H1 (cell line): Measurements from ENCODE around the gene CDH26. TPM values are rescaled to one million over a fixed set of nuclear protein-coding genes. Genes with fewer than 3 reads are reported as not detected.

Experiments
- CHD1 ChIP-seq: IDR thresholded peaks from 2 replicates; pipeline ENCODE4 v1.6.1; 2012; ENCODE audit warnings: low read depth, low read length, improper control_type of control experiment
- GTF2F1 ChIP-seq: IDR thresholded peaks from 2 replicates; pipeline ENCODE4 v1.6.1; 2012; ENCODE audit warnings: low read depth, low read length, improper control_type of control experiment, borderline replicate concordance
- POLR2AphosphoS5 ChIP-seq: IDR thresholded peaks from 2 replicates; pipeline ENCODE4 v1.6.1; 2011; ENCODE audit warnings: low read depth, low read length
- RBBP5 ChIP-seq: IDR thresholded peaks from 2 replicates; pipeline ENCODE4 v1.7.1; 2012; ENCODE audit warnings: low read depth, mild to moderate bottlenecking, inconsistent platforms, low read length, moderate library complexity, borderline replicate concordance
- TAF7 ChIP-seq: optimal IDR thresholded peaks from 2 replicates; pipeline ENCODE3; 2011; ENCODE audit warnings: low read depth, mild to moderate bottlenecking, inconsistent platforms, low read length, moderate library complexity, borderline replicate concordance
- polyA plus RNA-seq, 7 experiments: library from polyadenylated mRNA; depleted of rRNA in 3 of 7; stranded (reverse) in 5 of 7; unstranded in 2 of 7; fragments of >200 nt in 5 of 7; fragments of 200-250 nt in 2 of 7; gene quantifications; 1 replicate in 5 of 7; 2 replicates in 1 of 7; 4 replicates in 1 of 7; pipeline versions ENCODE4 v1.2.1 to v1.2.3, GENCODE V29; 2011 to 2013; ENCODE audit warnings: missing spikeins in 2 of 7, mixed read lengths in 2 of 7
- total RNA-seq: library from RNA; stranded (reverse); fragmentation: NEBNext Ultra II Directional; extraction: Animal tissue kit (Norgen Biotek cat#: 25700); gene quantifications from 2 replicates; pipeline ENCODE4 v1.2.1, GENCODE V29; 2021
- TF ChIP-seq, protein P1 (sequence below), 3 experiments: IDR thresholded peaks; 1 replicate in 2 of 3; 2 replicates in 1 of 3; pipeline versions ENCODE4 v1.5.1 to v1.6.1; 2011; ENCODE audit warnings: low read length in 3 of 3, mild to moderate bottlenecking in 3 of 3, inconsistent platforms in 2 of 3, low read depth in 1 of 3, moderate library complexity in 1 of 3; ENCODE audit not compliant: insufficient read depth in 1 of 3; ENCODE audit errors: control extremely low read depth in 1 of 3

The CDH26 gene
- total and polyA plus RNA-seq, 2 of the 8 experiments (the other 6 are each of a cell fraction or from before 2014, with no cell fraction given) = 1.5 to 1.7 TPM

DNA sequence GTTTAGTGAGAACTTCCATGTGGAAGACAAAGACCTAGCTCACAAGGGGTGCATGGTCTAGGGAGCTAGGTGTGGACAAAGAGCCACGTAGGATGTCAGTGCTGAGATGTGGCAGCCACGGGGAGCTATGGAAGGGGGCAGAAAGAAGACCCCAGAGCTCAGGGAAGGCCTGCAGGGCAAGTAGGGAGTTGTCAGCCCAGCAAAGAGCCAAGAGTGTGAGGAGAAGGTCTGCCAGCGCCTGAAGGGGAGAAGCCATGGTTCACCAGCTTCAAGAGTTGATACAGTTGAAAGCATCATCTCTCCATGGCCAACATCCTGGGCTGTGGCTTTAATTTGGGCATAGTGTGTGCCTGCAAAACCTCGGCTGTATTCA is 95.6 kb downstream of the CDH26 start (continued):
- TF ChIP-seq, protein P1, sequence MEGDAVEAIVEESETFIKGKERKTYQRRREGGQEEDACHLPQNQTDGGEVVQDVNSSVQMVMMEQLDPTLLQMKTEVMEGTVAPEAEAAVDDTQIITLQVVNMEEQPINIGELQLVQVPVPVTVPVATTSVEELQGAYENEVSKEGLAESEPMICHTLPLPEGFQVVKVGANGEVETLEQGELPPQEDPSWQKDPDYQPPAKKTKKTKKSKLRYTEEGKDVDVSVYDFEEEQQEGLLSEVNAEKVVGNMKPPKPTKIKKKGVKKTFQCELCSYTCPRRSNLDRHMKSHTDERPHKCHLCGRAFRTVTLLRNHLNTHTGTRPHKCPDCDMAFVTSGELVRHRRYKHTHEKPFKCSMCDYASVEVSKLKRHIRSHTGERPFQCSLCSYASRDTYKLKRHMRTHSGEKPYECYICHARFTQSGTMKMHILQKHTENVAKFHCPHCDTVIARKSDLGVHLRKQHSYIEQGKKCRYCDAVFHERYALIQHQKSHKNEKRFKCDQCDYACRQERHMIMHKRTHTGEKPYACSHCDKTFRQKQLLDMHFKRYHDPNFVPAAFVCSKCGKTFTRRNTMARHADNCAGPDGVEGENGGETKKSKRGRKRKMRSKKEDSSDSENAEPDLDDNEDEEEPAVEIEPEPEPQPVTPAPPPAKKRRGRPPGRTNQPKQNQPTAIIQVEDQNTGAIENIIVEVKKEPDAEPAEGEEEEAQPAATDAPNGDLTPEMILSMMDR (IDR thresholded peaks at IDR 0.05; ENCODE audit: control extremely low read depth in 1 of 3, insufficient read depth in 1 of 3, low read depth in 1 of 3, low read length in 3 of 3) = no peak
- TF ChIP-seq CHD1 (no peak), TAF7 (no peak), GTF2F1 (no peak), RBBP5 (no peak), POLR2AphosphoS5 (no peak)
